Activated CD4-positive, alpha-beta T cell treated with anti-CD3 and anti-CD28 coated beads, Interleukin-2, amount 50 U/mL, for 1 hour (primary cell): Measurements from ENCODE around the gene MICAL2.

Source experiments
- DNase-seq: peaks from one replicate; pipeline ENCODE4 v3.0.0-alpha.2; 2020

MICAL2 gene

GRCh38 chr11:12110201-12110713 is at the start of gene MICAL2:
TSS of gene MICAL2 (plus strand) at chr11:12110590. CDS start at chr11:12162156, 51,566 bp downstream.
- DNase-seq: peak; percentile 78

- no peak for DNase-seq
Observed at GRCh38 chr11:12061851-12062560, 48.4 kb upstream of the MICAL2 start.

- DNase-seq: no peak
Observed at GRCh38 chr11:12063251-12063650, 47.1 kb upstream of the MICAL2 start.

GRCh38 chr11:12064136-12064953 is 46.0 kb upstream of the MICAL2 start:
- no peak for DNase-seq

GRCh38 chr11:12064954-12065280 is 45.5 kb upstream of the MICAL2 start:
- DNase-seq: no peak

GRCh38 chr11:12066056-12066798 is 44.2 kb upstream of the MICAL2 start:
- DNase-seq: no peak

- DNase-seq: no peak
Observed at GRCh38 chr11:12066799-12067508, 43.4 kb upstream of the MICAL2 start.

- no peak for DNase-seq
Observed at GRCh38 chr11:12067796-12068357, 42.5 kb upstream of the MICAL2 start.

- no peak for DNase-seq
Observed at GRCh38 chr11:12069066-12069676, 41.2 kb upstream of the MICAL2 start.

- DNase-seq: no peak
Observed at GRCh38 chr11:12070446-12071267, 39.7 kb upstream of the MICAL2 start.

- no peak for DNase-seq
Observed at GRCh38 chr11:12071574-12071973, 38.8 kb upstream of the MICAL2 start.

- no peak for DNase-seq
Observed at GRCh38 chr11:12073436-12073835, 37.0 kb upstream of the MICAL2 start.

GRCh38 chr11:12073886-12074285 is 36.5 kb upstream of the MICAL2 start:
- no peak for DNase-seq

GRCh38 chr11:12074529-12075195 is 35.7 kb upstream of the MICAL2 start:
- no peak for DNase-seq

GRCh38 chr11:12075291-12075690 is 35.1 kb upstream of the MICAL2 start:
- DNase-seq: no peak

GRCh38 chr11:12075822-12076821 is 34.3 kb upstream of the MICAL2 start:
- DNase-seq: no peak

GRCh38 chr11:12076840-12077534 is 33.4 kb upstream of the MICAL2 start:
- DNase-seq: no peak

- DNase-seq: no peak
Observed at GRCh38 chr11:12077535-12078280, 32.7 kb upstream of the MICAL2 start.
